HepG2 (cell line): ENCODE results near the gene WIPF2. TPM values are rescaled to one million over a fixed set of nuclear protein-coding genes. Genes with fewer than 3 reads are reported as not detected.

Source experiments
- POGZ ChIP-seq: sonication (generic); formaldehyde crosslinking; IDR thresholded peaks from 2 replicates; pipeline ENCODE4 v1.4.0; 2020; ENCODE audit warnings: mild to moderate bottlenecking, missing genetic modification reagents
- PRMT3 ChIP-seq: sonication (generic); formaldehyde crosslinking; IDR thresholded peaks from 2 replicates; pipeline ENCODE4 v1.8.1; 2022; ENCODE audit warnings: low read depth, mild to moderate bottlenecking, moderate library complexity, missing genetic modification reagents, borderline replicate concordance
- SKI ChIP-seq: fragments of 450-650 bp; IDR thresholded peaks from one replicate; pipeline ENCODE4 v1.6.1; 2018; ENCODE audit warnings: mild to moderate bottlenecking; ENCODE audit not compliant: partially characterized antibody
- SNAI1 ChIP-seq: sonication (generic); formaldehyde crosslinking; IDR thresholded peaks from 2 replicates; pipeline ENCODE4 v1.5.0; 2020; ENCODE audit warnings: mild to moderate bottlenecking, missing genetic modification reagents, borderline replicate concordance
- TBP ChIP-seq: sonication (generic); formaldehyde crosslinking; IDR thresholded peaks from 2 replicates; pipeline ENCODE4 v1.5.0; 2020; ENCODE audit warnings: missing genetic modification reagents
- ZFP36 ChIP-seq: fragments of 150-350 bp; IDR thresholded peaks from 2 replicates; pipeline ENCODE4 v1.6.1; 2018; ENCODE audit warnings: borderline replicate concordance, low read length, low read depth; ENCODE audit not compliant: partially characterized antibody
- ZNF3 ChIP-seq: IDR thresholded peaks from 2 replicates; pipeline ENCODE4 v1.7.0; 2017; ENCODE audit warnings: inconsistent platforms
- ZNF775 ChIP-seq: sonication (generic); formaldehyde crosslinking; IDR thresholded peaks from 2 replicates; pipeline ENCODE4 v1.4.0; 2020; ENCODE audit warnings: missing genetic modification reagents, mild to moderate bottlenecking, moderate library complexity, borderline replicate concordance
- polyA plus RNA-seq, 8 experiments: library from polyadenylated mRNA; depleted of rRNA in 3 of 8; stranded (reverse) in 7 of 8; unstranded in 1 of 8; fragments of >200 nt; fragmentation: Illumina TruSeq in 4 of 8; extraction: Trizol in 4 of 8; gene quantifications; 2 replicates each; pipeline versions ENCODE4 v1.2.1 to v1.2.3, GENCODE V29; 2011 to 2016; ENCODE audit warnings: low read depth in 4 of 8, missing spikeins in 1 of 8, mixed read lengths in 1 of 8; ENCODE audit not compliant: insufficient read depth in 1 of 8
- total RNA-seq, 5 experiments: library from RNA; depleted of rRNA; stranded (reverse); fragments of >200 nt; fragmentation: Illumina TruSeq; extraction: Trizol; gene quantifications; 2 replicates each; pipeline ENCODE4 v1.2.3, GENCODE V29; 2016; ENCODE audit warnings: low read depth in 1 of 5
- TF ChIP-seq, protein P1 (sequence below): sonication (generic); formaldehyde crosslinking; IDR thresholded peaks from 2 replicates; pipeline ENCODE4 v1.5.0; 2020; ENCODE audit warnings: mild to moderate bottlenecking, missing genetic modification reagents, borderline replicate concordance
- TF ChIP-seq, protein P2 (sequence below): IDR thresholded peaks from 2 replicates; pipeline ENCODE4 v1.6.1; 2016
- TF ChIP-seq, protein P3 (sequence below): sonication (generic); formaldehyde crosslinking; IDR thresholded peaks from 2 replicates; pipeline ENCODE4 v1.5.1; 2020; ENCODE audit warnings: mild to moderate bottlenecking, missing genetic modification reagents, moderate library complexity

The WIPF2 gene
- total and polyA plus RNA-seq, 2 of the 13 experiments (the other 11 are each of a cell fraction or from before 2014, with no cell fraction given) = 7.2 to 10.8 TPM

DNA sequence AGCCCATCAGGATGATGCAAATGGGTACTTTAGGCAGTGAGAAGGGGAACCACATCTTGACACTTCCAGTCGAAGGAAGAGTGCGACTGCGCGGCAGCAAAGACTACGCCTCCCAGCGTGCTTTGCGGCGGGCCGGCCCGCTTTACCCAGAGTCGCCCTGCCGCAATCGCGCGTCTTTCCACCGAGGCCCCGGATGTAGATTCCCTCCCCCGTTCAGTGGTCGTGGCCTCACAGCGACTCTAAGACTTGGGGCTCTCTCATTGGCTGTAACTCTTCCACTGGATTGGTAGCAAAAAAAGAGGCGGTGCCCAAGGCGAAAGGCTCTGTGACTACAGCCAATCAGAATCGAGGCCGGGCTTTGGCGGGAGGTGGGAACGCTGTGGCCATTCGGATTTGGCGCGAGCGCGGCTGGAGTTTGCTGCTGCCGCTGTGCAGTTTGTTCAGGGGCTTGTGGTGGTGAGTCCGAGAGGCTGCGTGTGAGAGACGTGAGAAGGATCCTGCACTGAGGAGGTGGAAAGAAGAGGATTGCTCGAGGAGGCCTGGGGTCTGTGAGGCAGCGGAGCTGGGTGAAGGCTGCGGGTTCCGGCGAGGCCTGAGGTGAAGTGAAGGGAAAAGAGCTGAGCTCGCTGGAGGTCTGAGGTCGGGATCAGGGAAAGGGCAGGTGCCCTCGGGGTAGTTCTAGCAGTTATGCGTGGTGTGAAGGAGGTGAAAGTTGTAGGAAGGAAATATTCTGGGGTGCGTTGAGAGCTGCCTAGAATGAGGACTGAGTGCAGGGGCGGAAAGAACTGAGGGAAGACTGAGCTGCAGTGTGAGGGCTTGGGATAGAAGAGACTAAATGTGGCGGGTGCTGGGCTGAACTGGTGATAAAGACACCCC lies 68.6 kb downstream of the WIPF2 start, which contains the start of gene CDC6 (continued):
- TF ChIP-seq, protein P1, sequence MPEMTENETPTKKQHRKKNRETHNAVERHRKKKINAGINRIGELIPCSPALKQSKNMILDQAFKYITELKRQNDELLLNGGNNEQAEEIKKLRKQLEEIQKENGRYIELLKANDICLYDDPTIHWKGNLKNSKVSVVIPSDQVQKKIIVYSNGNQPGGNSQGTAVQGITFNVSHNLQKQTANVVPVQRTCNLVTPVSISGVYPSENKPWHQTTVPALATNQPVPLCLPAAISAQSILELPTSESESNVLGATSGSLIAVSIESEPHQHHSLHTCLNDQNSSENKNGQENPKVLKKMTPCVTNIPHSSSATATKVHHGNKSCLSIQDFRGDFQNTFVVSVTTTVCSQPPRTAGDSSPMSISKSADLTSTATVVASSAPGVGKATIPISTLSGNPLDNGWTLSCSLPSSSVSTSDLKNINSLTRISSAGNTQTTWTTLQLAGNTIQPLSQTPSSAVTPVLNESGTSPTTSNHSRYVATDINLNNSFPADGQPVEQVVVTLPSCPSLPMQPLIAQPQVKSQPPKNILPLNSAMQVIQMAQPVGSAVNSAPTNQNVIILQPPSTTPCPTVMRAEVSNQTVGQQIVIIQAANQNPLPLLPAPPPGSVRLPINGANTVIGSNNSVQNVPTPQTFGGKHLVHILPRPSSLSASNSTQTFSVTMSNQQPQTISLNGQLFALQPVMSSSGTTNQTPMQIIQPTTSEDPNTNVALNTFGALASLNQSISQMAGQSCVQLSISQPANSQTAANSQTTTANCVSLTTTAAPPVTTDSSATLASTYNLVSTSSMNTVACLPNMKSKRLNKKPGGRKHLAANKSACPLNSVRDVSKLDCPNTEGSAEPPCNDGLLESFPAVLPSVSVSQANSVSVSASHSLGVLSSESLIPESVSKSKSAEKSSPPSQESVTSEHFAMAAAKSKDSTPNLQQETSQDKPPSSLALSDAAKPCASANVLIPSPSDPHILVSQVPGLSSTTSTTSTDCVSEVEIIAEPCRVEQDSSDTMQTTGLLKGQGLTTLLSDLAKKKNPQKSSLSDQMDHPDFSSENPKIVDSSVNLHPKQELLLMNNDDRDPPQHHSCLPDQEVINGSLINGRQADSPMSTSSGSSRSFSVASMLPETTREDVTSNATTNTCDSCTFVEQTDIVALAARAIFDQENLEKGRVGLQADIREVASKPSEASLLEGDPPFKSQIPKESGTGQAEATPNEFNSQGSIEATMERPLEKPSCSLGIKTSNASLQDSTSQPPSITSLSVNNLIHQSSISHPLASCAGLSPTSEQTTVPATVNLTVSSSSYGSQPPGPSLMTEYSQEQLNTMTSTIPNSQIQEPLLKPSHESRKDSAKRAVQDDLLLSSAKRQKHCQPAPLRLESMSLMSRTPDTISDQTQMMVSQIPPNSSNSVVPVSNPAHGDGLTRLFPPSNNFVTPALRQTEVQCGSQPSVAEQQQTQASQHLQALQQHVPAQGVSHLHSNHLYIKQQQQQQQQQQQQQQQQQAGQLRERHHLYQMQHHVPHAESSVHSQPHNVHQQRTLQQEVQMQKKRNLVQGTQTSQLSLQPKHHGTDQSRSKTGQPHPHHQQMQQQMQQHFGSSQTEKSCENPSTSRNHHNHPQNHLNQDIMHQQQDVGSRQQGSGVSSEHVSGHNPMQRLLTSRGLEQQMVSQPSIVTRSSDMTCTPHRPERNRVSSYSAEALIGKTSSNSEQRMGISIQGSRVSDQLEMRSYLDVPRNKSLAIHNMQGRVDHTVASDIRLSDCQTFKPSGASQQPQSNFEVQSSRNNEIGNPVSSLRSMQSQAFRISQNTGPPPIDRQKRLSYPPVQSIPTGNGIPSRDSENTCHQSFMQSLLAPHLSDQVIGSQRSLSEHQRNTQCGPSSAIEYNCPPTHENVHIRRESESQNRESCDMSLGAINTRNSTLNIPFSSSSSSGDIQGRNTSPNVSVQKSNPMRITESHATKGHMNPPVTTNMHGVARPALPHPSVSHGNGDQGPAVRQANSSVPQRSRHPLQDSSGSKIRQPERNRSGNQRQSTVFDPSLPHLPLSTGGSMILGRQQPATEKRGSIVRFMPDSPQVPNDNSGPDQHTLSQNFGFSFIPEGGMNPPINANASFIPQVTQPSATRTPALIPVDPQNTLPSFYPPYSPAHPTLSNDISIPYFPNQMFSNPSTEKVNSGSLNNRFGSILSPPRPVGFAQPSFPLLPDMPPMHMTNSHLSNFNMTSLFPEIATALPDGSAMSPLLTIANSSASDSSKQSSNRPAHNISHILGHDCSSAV (CRISPR knock-in tag) = peak; percentile 84; the same call in 1 of the 2 replicates
- TF ChIP-seq PRMT3 (CRISPR knock-in tag) = no peak; the same call in 1 of the 2 replicates
- TF ChIP-seq, protein P2, sequence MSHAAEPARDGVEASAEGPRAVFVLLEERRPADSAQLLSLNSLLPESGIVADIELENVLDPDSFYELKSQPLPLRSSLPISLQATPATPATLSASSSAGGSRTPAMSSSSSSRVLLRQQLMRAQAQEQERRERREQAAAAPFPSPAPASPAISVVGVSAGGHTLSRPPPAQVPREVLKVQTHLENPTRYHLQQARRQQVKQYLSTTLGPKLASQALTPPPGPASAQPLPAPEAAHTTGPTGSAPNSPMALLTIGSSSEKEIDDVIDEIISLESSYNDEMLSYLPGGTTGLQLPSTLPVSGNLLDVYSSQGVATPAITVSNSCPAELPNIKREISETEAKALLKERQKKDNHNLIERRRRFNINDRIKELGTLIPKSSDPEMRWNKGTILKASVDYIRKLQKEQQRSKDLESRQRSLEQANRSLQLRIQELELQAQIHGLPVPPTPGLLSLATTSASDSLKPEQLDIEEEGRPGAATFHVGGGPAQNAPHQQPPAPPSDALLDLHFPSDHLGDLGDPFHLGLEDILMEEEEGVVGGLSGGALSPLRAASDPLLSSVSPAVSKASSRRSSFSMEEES (CRISPR knock-in tag) = no peak; the same call in 1 of the 2 replicates
- no peak for TF ChIP-seq ZNF775
- TF ChIP-seq POGZ (CRISPR knock-in tag) = peak; percentile 80
- 0 out of 2 replicates have a peak, but pooled peaks have one; percentile 25 for TF ChIP-seq TBP (CRISPR knock-in tag)
- TF ChIP-seq ZFP36 = no peak
- no peak for TF ChIP-seq SNAI1
- TF ChIP-seq, protein P3, sequence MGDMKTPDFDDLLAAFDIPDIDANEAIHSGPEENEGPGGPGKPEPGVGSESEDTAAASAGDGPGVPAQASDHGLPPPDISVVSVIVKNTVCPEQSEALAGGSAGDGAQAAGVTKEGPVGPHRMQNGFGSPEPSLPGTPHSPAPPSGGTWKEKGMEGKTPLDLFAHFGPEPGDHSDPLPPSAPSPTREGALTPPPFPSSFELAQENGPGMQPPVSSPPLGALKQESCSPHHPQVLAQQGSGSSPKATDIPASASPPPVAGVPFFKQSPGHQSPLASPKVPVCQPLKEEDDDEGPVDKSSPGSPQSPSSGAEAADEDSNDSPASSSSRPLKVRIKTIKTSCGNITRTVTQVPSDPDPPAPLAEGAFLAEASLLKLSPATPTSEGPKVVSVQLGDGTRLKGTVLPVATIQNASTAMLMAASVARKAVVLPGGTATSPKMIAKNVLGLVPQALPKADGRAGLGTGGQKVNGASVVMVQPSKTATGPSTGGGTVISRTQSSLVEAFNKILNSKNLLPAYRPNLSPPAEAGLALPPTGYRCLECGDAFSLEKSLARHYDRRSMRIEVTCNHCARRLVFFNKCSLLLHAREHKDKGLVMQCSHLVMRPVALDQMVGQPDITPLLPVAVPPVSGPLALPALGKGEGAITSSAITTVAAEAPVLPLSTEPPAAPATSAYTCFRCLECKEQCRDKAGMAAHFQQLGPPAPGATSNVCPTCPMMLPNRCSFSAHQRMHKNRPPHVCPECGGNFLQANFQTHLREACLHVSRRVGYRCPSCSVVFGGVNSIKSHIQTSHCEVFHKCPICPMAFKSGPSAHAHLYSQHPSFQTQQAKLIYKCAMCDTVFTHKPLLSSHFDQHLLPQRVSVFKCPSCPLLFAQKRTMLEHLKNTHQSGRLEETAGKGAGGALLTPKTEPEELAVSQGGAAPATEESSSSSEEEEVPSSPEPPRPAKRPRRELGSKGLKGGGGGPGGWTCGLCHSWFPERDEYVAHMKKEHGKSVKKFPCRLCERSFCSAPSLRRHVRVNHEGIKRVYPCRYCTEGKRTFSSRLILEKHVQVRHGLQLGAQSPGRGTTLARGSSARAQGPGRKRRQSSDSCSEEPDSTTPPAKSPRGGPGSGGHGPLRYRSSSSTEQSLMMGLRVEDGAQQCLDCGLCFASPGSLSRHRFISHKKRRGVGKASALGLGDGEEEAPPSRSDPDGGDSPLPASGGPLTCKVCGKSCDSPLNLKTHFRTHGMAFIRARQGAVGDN (CRISPR knock-in tag) = peak; percentile 94
- no peak for TF ChIP-seq SKI
- TF ChIP-seq ZNF3 (CRISPR knock-in tag) = no peak
